Measurements from ENCODE around the gene LYL1. TPM values are rescaled to one million over a fixed set of nuclear protein-coding genes. Genes with fewer than 3 reads are reported as not detected.

LYL1 gene
- total RNA-seq, 2 donors from 2014 or later = 4.8 to 6.3 TPM

DNA sequence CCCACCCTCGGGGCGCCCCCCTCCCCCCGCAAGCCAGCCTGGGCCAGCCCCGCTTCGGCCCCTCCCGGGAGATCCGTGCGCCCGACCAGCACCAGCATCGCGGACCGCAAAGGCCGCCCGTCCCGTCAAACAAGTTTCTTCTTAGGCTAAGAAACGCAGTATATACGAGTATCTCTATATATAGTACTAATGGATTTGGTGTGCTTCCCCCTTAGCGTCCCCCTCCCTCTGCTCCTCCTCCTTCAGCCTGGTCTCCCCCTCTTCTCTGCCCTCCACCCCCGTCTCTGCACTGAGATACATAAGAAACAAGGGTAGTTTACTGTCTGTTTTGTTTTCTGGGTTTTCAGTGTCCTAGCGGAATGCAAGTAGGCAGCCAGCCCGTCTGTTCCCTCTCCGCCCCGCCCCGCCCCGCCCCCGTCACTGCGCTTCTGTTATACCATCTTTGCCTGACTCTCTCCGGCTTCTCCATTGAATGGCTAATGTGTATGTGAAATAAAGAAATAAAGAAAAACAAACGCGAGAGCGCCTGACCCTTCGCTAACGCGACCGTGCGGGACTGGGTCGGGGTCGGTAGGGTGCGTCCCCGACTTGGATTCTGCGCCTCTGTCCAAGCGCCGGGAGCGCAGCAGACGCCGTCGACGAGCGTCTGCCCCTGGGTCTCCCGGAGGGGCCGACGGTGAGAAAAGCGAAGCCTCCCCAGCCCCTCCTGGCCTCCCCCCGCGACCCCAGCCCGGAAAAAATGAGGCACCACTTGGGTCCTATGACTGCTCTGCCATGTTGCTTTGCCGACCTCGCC, 4.2 kb downstream of the LYL1 start:
- H3K9me3 Mint-ChIP-seq = peaks cover 0 to 5% of the 10 kb centered on the region in 2 donors
- H3K27me3 Mint-ChIP-seq (ENCODE audit: low read depth) = peaks cover 39% of the 10 kb centered on the region
- peak overlapping the region; percentile 84 to 88 for H3K4me3 Mint-ChIP-seq
- H3K4me1 Mint-ChIP-seq (ENCODE audit: low read depth) = peaks cover 68% of the 10 kb centered on the region
- ATAC-seq (replicated peaks in 1 of 2) = no peak
- no peak for DNase-seq
- H3K27ac Mint-ChIP-seq = peak overlapping the region; percentile 14
- H3K36me3 Mint-ChIP-seq (ENCODE audit: insufficient read depth in 2 of 2) = peaks cover 0 to 5% of the 10 kb centered on the region in 2 donors

DNA sequence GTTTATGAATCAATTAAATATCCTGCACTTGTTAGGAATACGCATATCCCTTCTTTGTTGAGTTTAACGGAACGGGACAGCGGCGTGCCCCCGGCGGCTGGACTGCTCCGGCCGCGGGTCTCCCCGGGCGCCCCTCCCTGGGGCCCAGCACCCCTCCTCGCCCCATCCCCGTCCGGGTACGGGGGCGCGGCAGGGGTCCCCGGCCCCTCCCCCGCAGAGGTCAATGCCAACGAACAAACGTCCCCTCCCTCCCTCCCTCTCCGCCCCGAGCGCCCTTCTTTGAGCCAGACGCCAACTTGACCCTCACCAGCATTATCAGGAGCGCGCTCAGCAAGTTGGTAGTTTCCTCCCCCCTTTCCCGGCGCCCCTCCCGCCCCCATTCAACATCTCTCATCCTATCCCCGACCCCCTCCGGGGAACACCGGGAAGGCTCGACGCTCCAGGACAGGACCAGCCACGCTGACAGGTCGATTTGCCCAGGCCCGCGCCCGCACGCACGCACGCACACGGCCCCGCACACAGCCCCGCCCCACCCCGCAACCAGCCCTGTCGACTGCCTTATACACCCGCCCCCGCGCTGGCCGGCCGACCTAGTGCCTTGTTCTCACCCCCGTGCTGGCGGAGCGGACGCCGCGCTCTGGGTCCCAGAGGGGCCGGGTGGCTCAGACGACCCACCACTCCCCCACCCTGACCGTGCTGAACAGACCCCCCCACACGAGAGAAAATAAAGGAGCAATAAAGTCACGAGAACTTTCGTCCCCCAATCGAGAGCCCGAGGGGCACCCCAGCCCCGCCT, 5.0 kb downstream of the LYL1 start:
- Mint-ChIP-seq H3K9me3 (peaks cover 0 to 5% of the 10 kb centered on the region in 2 donors), H3K27ac (no peak overlapping the region), H3K4me3 (peak overlapping the region; percentile 84 to 88), H3K36me3 (ENCODE audit: insufficient read depth in 2 of 2) (peaks cover 0 to 5% of the 10 kb centered on the region in 2 donors), H3K4me1 (ENCODE audit: low read depth) (peaks cover 62% of the 10 kb centered on the region), H3K27me3 (ENCODE audit: low read depth) (peaks cover 39% of the 10 kb centered on the region)
- peak in 1 of 2 donors; percentile 44 for DNase-seq
- no peak for ATAC-seq (replicated peaks in 1 of 2)

DNA sequence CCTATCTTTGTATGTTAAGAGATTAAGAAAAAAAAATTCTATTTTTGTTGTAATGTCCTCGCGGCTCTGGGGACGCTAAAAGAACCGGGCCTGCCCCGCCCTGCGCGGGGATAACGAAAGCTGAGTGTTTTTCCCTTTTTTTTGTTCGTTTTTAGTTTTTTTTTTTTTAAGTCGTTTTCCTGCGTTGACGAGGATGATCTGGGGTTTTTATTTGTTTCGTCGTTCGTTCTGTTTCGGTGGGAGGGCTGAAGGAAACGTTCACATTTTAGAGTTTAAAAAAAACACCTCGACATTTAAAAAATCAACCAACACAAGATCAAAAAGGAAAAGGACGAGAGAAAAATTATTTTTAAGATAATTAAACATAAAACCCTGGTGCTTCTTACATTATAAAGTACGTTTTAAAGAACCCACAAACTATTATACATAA, 5.6 kb downstream of the LYL1 start:
- ATAC-seq (replicated peaks in 1 of 2) (no peak), DNase-seq (no peak)
- Mint-ChIP-seq H3K27me3 (ENCODE audit: low read depth) (peaks cover 39% of the 10 kb centered on the region), H3K36me3 (ENCODE audit: insufficient read depth in 2 of 2) (peaks cover 0 to 5% of the 10 kb centered on the region in 2 donors), H3K9me3 (peaks cover 0 to 5% of the 10 kb centered on the region in 2 donors), H3K27ac (no peak overlapping the region), H3K4me3 (peak overlapping the region; percentile 71 to 74), H3K4me1 (ENCODE audit: low read depth) (peaks cover 60% of the 10 kb centered on the region)

GRCh38 chr19:13095934-13096927, 6.4 kb downstream of the LYL1 start:
- DNase-seq = peak in 1 of 2 donors; percentile 36
- H3K27me3 Mint-ChIP-seq (ENCODE audit: low read depth) = peaks cover 39% of the 10 kb centered on the region
- ATAC-seq (replicated peaks in 1 of 2) = no peak
- H3K4me3 Mint-ChIP-seq = peak overlapping the region; percentile 71 to 74
- no peak overlapping the region for H3K27ac Mint-ChIP-seq
- H3K4me1 Mint-ChIP-seq (ENCODE audit: low read depth) = peaks cover 51% of the 10 kb centered on the region
- H3K9me3 Mint-ChIP-seq = peaks cover 0 to 5% of the 10 kb centered on the region in 2 donors
- peaks cover 0 to 5% of the 10 kb centered on the region in 2 donors for H3K36me3 Mint-ChIP-seq (ENCODE audit: insufficient read depth in 2 of 2)

DNA sequence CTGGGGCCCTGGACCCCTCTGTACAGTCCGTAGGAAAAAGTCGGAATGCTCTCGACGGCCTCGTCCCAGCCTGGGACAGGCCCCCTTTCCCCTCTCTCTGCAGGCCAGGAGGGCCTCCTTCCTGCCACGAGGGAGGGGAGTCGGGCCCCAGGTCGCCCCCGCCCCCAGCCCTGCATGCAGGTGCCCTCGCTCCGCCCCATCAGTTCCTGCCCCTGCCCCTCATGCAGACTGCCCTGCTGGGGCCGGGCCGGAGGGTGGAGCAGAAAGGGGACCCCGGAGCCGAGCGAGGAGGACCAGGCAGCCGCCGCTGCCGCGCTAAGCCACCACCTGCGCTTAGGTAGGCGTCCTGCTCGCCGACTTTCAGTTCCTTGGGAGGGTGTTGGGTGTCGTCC, 7.3 kb downstream of the LYL1 start:
- Mint-ChIP-seq H3K4me3 (peak overlapping the region in 1 of 2 donors; percentile 29), H3K9me3 (peaks cover 0 to 5% of the 10 kb centered on the region in 2 donors), H3K27me3 (ENCODE audit: low read depth) (peaks cover 39% of the 10 kb centered on the region), H3K27ac (no peak overlapping the region), H3K36me3 (ENCODE audit: insufficient read depth in 2 of 2) (peaks cover 0 to 5% of the 10 kb centered on the region in 2 donors), H3K4me1 (ENCODE audit: low read depth) (peaks cover 49% of the 10 kb centered on the region)
- ATAC-seq (replicated peaks in 1 of 2) = no peak
- DNase-seq = peak in 1 of 2 donors; percentile 22

GRCh38 chr19:13094771-13095392, 7.8 kb downstream of the LYL1 start:
- Mint-ChIP-seq H3K4me1 (ENCODE audit: low read depth) (peaks cover 44% of the 10 kb centered on the region), H3K9me3 (peaks cover 0 to under 1% of the 10 kb centered on the region in 2 donors), H3K27me3 (ENCODE audit: low read depth) (peaks cover 39% of the 10 kb centered on the region), H3K4me3 (peak overlapping the region; percentile 34 to 38), H3K36me3 (ENCODE audit: insufficient read depth in 2 of 2) (peaks cover 0 to 1% of the 10 kb centered on the region in 2 donors), H3K27ac (no peak overlapping the region)
- ATAC-seq (replicated peaks in 1 of 2) (no peak), DNase-seq (no peak)

DNA sequence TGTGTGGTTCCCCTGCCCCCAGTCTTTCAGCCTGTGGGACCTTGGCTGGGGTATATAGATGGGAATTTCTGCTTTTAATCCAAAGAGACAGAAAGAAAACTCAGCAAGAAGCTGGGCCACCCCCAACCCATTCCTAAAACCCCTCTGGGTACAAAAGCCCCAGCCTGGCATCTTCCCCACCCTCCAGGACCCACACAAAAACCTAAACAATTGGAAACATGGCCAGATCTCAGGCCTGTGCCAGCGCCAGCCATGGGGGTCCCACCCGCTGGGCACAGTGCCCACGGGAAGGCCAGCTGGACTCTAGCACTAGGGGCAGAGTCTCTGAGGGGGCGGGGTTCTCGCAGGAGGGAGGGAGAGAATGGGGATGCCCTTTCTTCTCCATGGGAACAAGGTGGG, 8.6 kb downstream of the LYL1 start:
- Mint-ChIP-seq H3K27ac (no peak overlapping the region), H3K4me3 (no peak overlapping the region), H3K36me3 (ENCODE audit: insufficient read depth in 2 of 2) (no peaks in the 10 kb centered on the region), H3K9me3 (no peaks in the 10 kb centered on the region), H3K4me1 (ENCODE audit: low read depth) (peaks cover 37% of the 10 kb centered on the region), H3K27me3 (ENCODE audit: low read depth) (peaks cover 39% of the 10 kb centered on the region)
- ATAC-seq (replicated peaks in 1 of 2) (no peak), DNase-seq (no peak)

GRCh38 chr19:13093407-13094105, 9.1 kb downstream of the LYL1 start:
- H3K4me1 Mint-ChIP-seq (ENCODE audit: low read depth) = peaks cover 33% of the 10 kb centered on the region
- H3K9me3 Mint-ChIP-seq = no peaks in the 10 kb centered on the region
- peak; percentile 78 to 86 for DNase-seq
- no peak overlapping the region for H3K4me3 Mint-ChIP-seq
- H3K36me3 Mint-ChIP-seq (ENCODE audit: insufficient read depth in 2 of 2) = no peaks in the 10 kb centered on the region
- peaks cover 35% of the 10 kb centered on the region for H3K27me3 Mint-ChIP-seq (ENCODE audit: low read depth)
- no peak overlapping the region for H3K27ac Mint-ChIP-seq
- ATAC-seq (replicated peaks in 1 of 2) = peak; percentile 78 to 82

DNA sequence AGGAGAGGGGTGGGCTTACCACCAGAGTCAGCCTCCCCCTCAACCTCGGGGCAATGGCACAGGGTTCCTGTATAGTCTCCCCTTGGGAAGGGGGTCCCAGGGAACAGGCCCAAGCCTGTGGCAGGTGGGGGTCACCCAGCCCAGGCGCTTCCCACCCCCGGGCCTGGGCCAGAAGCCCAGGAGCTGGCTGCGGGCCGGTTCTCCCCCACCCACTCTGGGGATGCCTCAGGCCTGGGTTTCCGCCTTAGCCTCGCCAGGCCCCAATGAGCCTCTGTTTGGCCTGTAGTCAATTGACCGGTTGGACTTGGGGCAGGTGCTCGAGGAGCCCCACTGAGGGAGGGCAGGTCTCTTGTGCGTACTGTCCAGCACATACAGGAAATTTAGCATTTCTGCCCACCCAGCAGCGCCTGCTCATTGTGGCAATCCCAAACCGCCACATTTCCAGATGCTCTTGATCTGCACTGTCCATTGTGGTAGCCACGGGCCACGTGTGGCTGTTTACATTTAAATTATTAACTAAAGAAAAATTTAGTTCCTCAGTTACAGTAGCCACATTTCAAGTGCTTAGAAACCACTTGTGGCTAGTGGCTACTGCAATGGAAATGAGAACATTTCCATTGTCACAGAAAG, 9.9 kb downstream of the LYL1 start:
- DNase-seq (no peak), ATAC-seq (replicated peaks in 1 of 2) (no peak)
- Mint-ChIP-seq H3K27ac (no peak overlapping the region), H3K4me3 (no peak overlapping the region), H3K4me1 (ENCODE audit: low read depth) (peaks cover 25% of the 10 kb centered on the region), H3K27me3 (ENCODE audit: low read depth) (peaks cover 27% of the 10 kb centered on the region), H3K9me3 (no peaks in the 10 kb centered on the region), H3K36me3 (ENCODE audit: insufficient read depth in 2 of 2) (no peaks in the 10 kb centered on the region)

DNA sequence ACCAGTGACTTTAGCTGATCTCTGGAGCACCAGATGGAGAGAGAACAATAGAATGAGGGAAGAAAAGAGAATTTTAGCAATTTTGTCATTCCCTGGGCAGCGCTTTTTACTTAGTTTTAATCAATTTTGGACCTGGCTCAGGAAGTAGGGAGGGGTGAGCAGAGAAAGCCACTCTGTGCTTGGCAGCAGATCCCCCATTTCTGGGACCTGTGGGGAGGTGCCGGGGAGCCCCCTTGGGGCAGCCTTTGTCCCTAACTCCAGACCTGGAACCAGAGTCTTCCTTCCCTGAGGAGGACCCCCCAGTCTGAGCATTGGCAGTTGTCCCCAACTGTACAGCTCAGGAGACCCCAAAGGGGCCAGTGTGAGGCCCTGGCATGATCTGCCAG, 10.5 kb downstream of the LYL1 start:
- Mint-ChIP-seq H3K36me3 (ENCODE audit: insufficient read depth in 2 of 2) (no peaks in the 10 kb centered on the region), H3K9me3 (no peaks in the 10 kb centered on the region), H3K4me3 (no peak overlapping the region)

GRCh38 chr19:13091400-13092157, 11.1 kb downstream of the LYL1 start:
- Mint-ChIP-seq H3K4me1 (ENCODE audit: low read depth) (peaks cover 19% of the 10 kb centered on the region), H3K9me3 (no peaks in the 10 kb centered on the region), H3K27ac (no peak overlapping the region), H3K4me3 (no peak overlapping the region), H3K36me3 (ENCODE audit: insufficient read depth in 2 of 2) (no peaks in the 10 kb centered on the region), H3K27me3 (ENCODE audit: low read depth) (peaks cover 20% of the 10 kb centered on the region)
- DNase-seq = no peak
- no peak for ATAC-seq (replicated peaks in 1 of 2)

More for the DNA sequence above, 10.5 kb downstream of the LYL1 start:
- no peak for ATAC-seq (replicated peaks in 1 of 2)
- DNase-seq = no peak
- Mint-ChIP-seq H3K27ac (no peak overlapping the region), H3K27me3 (ENCODE audit: low read depth) (peaks cover 24% of the 10 kb centered on the region), H3K4me1 (ENCODE audit: low read depth) (peaks cover 23% of the 10 kb centered on the region)
